Upper lobe of right lung (tissue), 1 donor: Measurements from ENCODE around the gene PANK4. TPM values are rescaled to one million over a fixed set of nuclear protein-coding genes. Genes with fewer than 3 reads are reported as not detected.

ENCODE experiments used
- ATAC-seq: fragments of 200-7000 bp; cut with Tn5 transposase; one replicate; pipeline ENCODE4 v1.9.1; 2020; ENCODE audit warnings: mild to moderate bottlenecking, moderate library complexity
- DNase-seq: peaks from one replicate; pipeline ENCODE4 v3.0.0-alpha.2; 2020
- H3K27ac ChIP-seq: fragments of 200-600 bp; one replicate; pipeline ENCODE4 v1.8.0; 2022
- H3K27me3 ChIP-seq: fragments of 200-600 bp; one replicate; pipeline ENCODE4 v1.8.0; 2022; ENCODE audit warnings: mild to moderate bottlenecking
- H3K36me3 ChIP-seq: fragments of 200-600 bp; one replicate; pipeline ENCODE4 v1.8.0; 2022
- H3K4me1 ChIP-seq: fragments of 200-600 bp; one replicate; pipeline ENCODE4 v1.8.0; 2022
- H3K4me3 ChIP-seq: fragments of 200-600 bp; one replicate; pipeline ENCODE4 v1.8.0; 2022; ENCODE audit warnings: mild to moderate bottlenecking
- H3K9me3 ChIP-seq: fragments of 200-600 bp; one replicate; pipeline ENCODE4 v1.8.0; 2022
- CTCF ChIP-seq: fragments of 200-600 bp; IDR thresholded peaks from one replicate; pipeline ENCODE4 v1.8.0; 2022; ENCODE audit warnings: antibody characterized with exemption
- intact Hi-C: fragments of 100-400 bp; cut with DNase I; formaldehyde crosslinking; loops from one replicate; pipeline ENCODE4 v1.11.0; 2022
- total RNA-seq: library from RNA; stranded (reverse); fragmentation: NEBNext Ultra II Directional; extraction: Animal tissue kit (Norgen Biotek cat#: 25700); gene quantifications from one replicate; pipeline ENCODE4 v1.2.1, GENCODE V29; 2021
- donor health status: DM: no; HTN: yes; CAD: no; lungs with severe emphysema.

Gene PANK4
- total RNA-seq, 1 donor from 2014 or later: 36.4 TPM

- H3K27ac ChIP-seq: no peak overlapping the region
- no peaks in the 10 kb centered on the region for H3K27me3 ChIP-seq
- no peak for DNase-seq
- H3K9me3 ChIP-seq: no peaks in the 10 kb centered on the region
- intact Hi-C loops: no loop called here
- H3K4me3 ChIP-seq: no peak overlapping the region
- TF ChIP-seq CTCF: no peak
- H3K36me3 ChIP-seq: peaks cover 56% of the 10 kb centered on the region
- no peak for ATAC-seq
- H3K4me1 ChIP-seq: peaks cover 27% of the 10 kb centered on the region
Observed at GRCh38 chr1:2520806-2521205, 5.6 kb downstream of the PANK4 start.

GRCh38 chr1:2520206-2520605, 6.2 kb downstream of the PANK4 start:
- intact Hi-C loops: no loop called here
- ATAC-seq (no peak), DNase-seq (no peak)
- Histone ChIP-seq H3K4me3 (no peak overlapping the region), H3K4me1 (peaks cover 21% of the 10 kb centered on the region), H3K9me3 (no peaks in the 10 kb centered on the region), H3K27ac (no peak overlapping the region), H3K36me3 (peaks cover 61% of the 10 kb centered on the region), H3K27me3 (no peaks in the 10 kb centered on the region)
- TF ChIP-seq CTCF: no peak

- DNase-seq: no peak
- no peak overlapping the region for H3K27ac ChIP-seq
- no peak overlapping the region for H3K4me3 ChIP-seq
- H3K4me1 ChIP-seq: peaks cover 16% of the 10 kb centered on the region
- ATAC-seq: no peak
- no peak for TF ChIP-seq CTCF
- no peaks in the 10 kb centered on the region for H3K27me3 ChIP-seq
- H3K9me3 ChIP-seq: no peaks in the 10 kb centered on the region
- intact Hi-C loops: no loop called here
- peaks cover 66% of the 10 kb centered on the region for H3K36me3 ChIP-seq
Observed at GRCh38 chr1:2519729-2520128, 6.7 kb downstream of the PANK4 start.

- H3K4me1 ChIP-seq: peaks cover 11% of the 10 kb centered on the region
- no peaks in the 10 kb centered on the region for H3K9me3 ChIP-seq
- no peak overlapping the region for H3K27ac ChIP-seq
- ATAC-seq (no peak), DNase-seq (no peak)
- H3K4me3 ChIP-seq: no peak overlapping the region
- peaks cover 70% of the 10 kb centered on the region for H3K36me3 ChIP-seq
- no peak for TF ChIP-seq CTCF
- no peaks in the 10 kb centered on the region for H3K27me3 ChIP-seq
- intact Hi-C loops: no loop called here
Observed at GRCh38 chr1:2519029-2519685, 7.2 kb downstream of the PANK4 start.

GRCh38 chr1:2518528-2518927, 7.9 kb downstream of the PANK4 start:
- Histone ChIP-seq H3K27ac (no peak overlapping the region), H3K4me3 (no peak overlapping the region), H3K4me1 (peaks cover 4% of the 10 kb centered on the region), H3K27me3 (no peaks in the 10 kb centered on the region), H3K9me3 (no peaks in the 10 kb centered on the region), H3K36me3 (peaks cover 76% of the 10 kb centered on the region)
- DNase-seq (no peak), ATAC-seq (no peak)
- intact Hi-C loops: no loop called here
- no peak for TF ChIP-seq CTCF

GRCh38 chr1:2517966-2518365, 8.4 kb downstream of the PANK4 start:
- Histone ChIP-seq H3K4me1 (no peaks in the 10 kb centered on the region), H3K4me3 (no peak overlapping the region), H3K27me3 (no peaks in the 10 kb centered on the region), H3K27ac (no peak overlapping the region), H3K9me3 (no peaks in the 10 kb centered on the region), H3K36me3 (peaks cover 82% of the 10 kb centered on the region)
- no peak for DNase-seq
- TF ChIP-seq CTCF: no peak
- intact Hi-C loops: no loop called here
- no peak for ATAC-seq
